ENCODE data around the gene CLHC1. TPM values are rescaled to one million over a fixed set of nuclear protein-coding genes. Genes with fewer than 3 reads are reported as not detected.

The CLHC1 gene
- total RNA-seq, 1 donor from 2014 or later = 20.4 TPM

GRCh38 chr2:55161295-55162210, 70.5 kb downstream of the CLHC1 start:
- Histone ChIP-seq H3K27me3 (ENCODE audit: control insufficient read depth in 3 of 3, insufficient read depth in 3 of 3, low read length in 3 of 3) (no peaks in the 10 kb centered on the region), H3K4me1 (ENCODE audit: control insufficient read depth in 3 of 3, insufficient read depth in 3 of 3, low read length in 3 of 3) (peaks cover 18 to 34% (median 24%) of the 10 kb centered on the region in 3 donors), H3K9ac (ENCODE audit: low read depth in 1 of 3, low read length in 3 of 3) (no peak overlapping the region), H3K27ac (ENCODE audit: low read depth, low read length) (no peak overlapping the region), H3K9me3 (ENCODE audit: control insufficient read depth in 3 of 3, low read length in 3 of 3) (no peaks in the 10 kb centered on the region), H3K4me3 (ENCODE audit: low read length in 3 of 3) (no peak overlapping the region), H3K36me3 (ENCODE audit: control insufficient read depth in 3 of 3, insufficient read depth in 3 of 3, low read length in 3 of 3) (no peaks in the 10 kb centered on the region)

GRCh38 chr2:55160422-55160821, 71.7 kb downstream of the CLHC1 start:
- Histone ChIP-seq H3K27ac (ENCODE audit: low read depth, low read length) (no peak overlapping the region), H3K4me3 (ENCODE audit: low read length in 3 of 3) (no peak overlapping the region), H3K36me3 (ENCODE audit: control insufficient read depth in 3 of 3, insufficient read depth in 3 of 3, low read length in 3 of 3) (no peaks in the 10 kb centered on the region), H3K9ac (ENCODE audit: low read depth in 1 of 3, low read length in 3 of 3) (no peak overlapping the region), H3K27me3 (ENCODE audit: control insufficient read depth in 3 of 3, insufficient read depth in 3 of 3, low read length in 3 of 3) (no peaks in the 10 kb centered on the region), H3K4me1 (ENCODE audit: control insufficient read depth in 3 of 3, insufficient read depth in 3 of 3, low read length in 3 of 3) (peaks cover 24 to 35% (median 28%) of the 10 kb centered on the region in 3 donors), H3K9me3 (ENCODE audit: control insufficient read depth in 3 of 3, low read length in 3 of 3) (no peaks in the 10 kb centered on the region)

- no peaks in the 10 kb centered on the region for H3K9me3 ChIP-seq (ENCODE audit: control insufficient read depth in 3 of 3, low read length in 3 of 3)
- H3K27ac ChIP-seq (ENCODE audit: low read depth, low read length) = no peak overlapping the region
- H3K4me3 ChIP-seq (ENCODE audit: low read length in 3 of 3) = no peak overlapping the region
- H3K9ac ChIP-seq (ENCODE audit: low read depth in 1 of 3, low read length in 3 of 3) = no peak overlapping the region
- no peaks in the 10 kb centered on the region for H3K36me3 ChIP-seq (ENCODE audit: control insufficient read depth in 3 of 3, insufficient read depth in 3 of 3, low read length in 3 of 3)
- H3K27me3 ChIP-seq (ENCODE audit: control insufficient read depth in 3 of 3, insufficient read depth in 3 of 3, low read length in 3 of 3) = no peaks in the 10 kb centered on the region
- H3K4me1 ChIP-seq (ENCODE audit: control insufficient read depth in 3 of 3, insufficient read depth in 3 of 3, low read length in 3 of 3) = peaks cover 24 to 41% (median 32%) of the 10 kb centered on the region in 3 donors
Measured at GRCh38 chr2:55159752-55160151, 72.3 kb downstream of the CLHC1 start.

GRCh38 chr2:55159037-55159651, 72.9 kb downstream of the CLHC1 start:
- Histone ChIP-seq H3K4me3 (ENCODE audit: low read length in 3 of 3) (peak overlapping the region in 2 of 3 donors; percentile 15 to 18), H3K9ac (ENCODE audit: low read depth in 1 of 3, low read length in 3 of 3) (peak overlapping the region; percentile 17 to 42 (median 38)), H3K9me3 (ENCODE audit: control insufficient read depth in 3 of 3, low read length in 3 of 3) (no peaks in the 10 kb centered on the region), H3K27ac (ENCODE audit: low read depth, low read length) (peak overlapping the region; percentile 70), H3K36me3 (ENCODE audit: control insufficient read depth in 3 of 3, insufficient read depth in 3 of 3, low read length in 3 of 3) (no peaks in the 10 kb centered on the region), H3K27me3 (ENCODE audit: control insufficient read depth in 3 of 3, insufficient read depth in 3 of 3, low read length in 3 of 3) (no peaks in the 10 kb centered on the region), H3K4me1 (ENCODE audit: control insufficient read depth in 3 of 3, insufficient read depth in 3 of 3, low read length in 3 of 3) (peaks cover 24 to 42% (median 32%) of the 10 kb centered on the region in 3 donors)

GRCh38 chr2:55158111-55158814, 73.8 kb downstream of the CLHC1 start:
- H3K4me3 ChIP-seq (ENCODE audit: low read length in 3 of 3) = no peak overlapping the region
- no peaks in the 10 kb centered on the region for H3K27me3 ChIP-seq (ENCODE audit: control insufficient read depth in 3 of 3, insufficient read depth in 3 of 3, low read length in 3 of 3)
- no peaks in the 10 kb centered on the region for H3K36me3 ChIP-seq (ENCODE audit: control insufficient read depth in 3 of 3, insufficient read depth in 3 of 3, low read length in 3 of 3)
- peaks cover 24 to 46% (median 32%) of the 10 kb centered on the region in 3 donors for H3K4me1 ChIP-seq (ENCODE audit: control insufficient read depth in 3 of 3, insufficient read depth in 3 of 3, low read length in 3 of 3)
- H3K9ac ChIP-seq (ENCODE audit: low read depth in 1 of 3, low read length in 3 of 3) = no peak overlapping the region
- H3K27ac ChIP-seq (ENCODE audit: low read depth, low read length) = peak overlapping the region; percentile 70
- no peaks in the 10 kb centered on the region for H3K9me3 ChIP-seq (ENCODE audit: control insufficient read depth in 3 of 3, low read length in 3 of 3)

GRCh38 chr2:55157474-55157884, 74.6 kb downstream of the CLHC1 start:
- Histone ChIP-seq H3K9me3 (ENCODE audit: control insufficient read depth in 3 of 3, low read length in 3 of 3) (no peaks in the 10 kb centered on the region), H3K27ac (ENCODE audit: low read depth, low read length) (no peak overlapping the region), H3K4me1 (ENCODE audit: control insufficient read depth in 3 of 3, insufficient read depth in 3 of 3, low read length in 3 of 3) (peaks cover 19 to 45% (median 32%) of the 10 kb centered on the region in 3 donors), H3K9ac (ENCODE audit: low read depth in 1 of 3, low read length in 3 of 3) (no peak overlapping the region), H3K27me3 (ENCODE audit: control insufficient read depth in 3 of 3, insufficient read depth in 3 of 3, low read length in 3 of 3) (no peaks in the 10 kb centered on the region), H3K4me3 (ENCODE audit: low read length in 3 of 3) (no peak overlapping the region), H3K36me3 (ENCODE audit: control insufficient read depth in 3 of 3, insufficient read depth in 3 of 3, low read length in 3 of 3) (no peaks in the 10 kb centered on the region)

- Histone ChIP-seq H3K9me3 (ENCODE audit: control insufficient read depth in 3 of 3, low read length in 3 of 3) (no peaks in the 10 kb centered on the region), H3K4me3 (ENCODE audit: low read length in 3 of 3) (peak overlapping the region in 1 of 3 donors; percentile 9), H3K4me1 (ENCODE audit: control insufficient read depth in 3 of 3, insufficient read depth in 3 of 3, low read length in 3 of 3) (peaks cover 19 to 49% (median 35%) of the 10 kb centered on the region in 3 donors), H3K9ac (ENCODE audit: low read depth in 1 of 3, low read length in 3 of 3) (no peak overlapping the region), H3K36me3 (ENCODE audit: control insufficient read depth in 3 of 3, insufficient read depth in 3 of 3, low read length in 3 of 3) (no peaks in the 10 kb centered on the region), H3K27ac (ENCODE audit: low read depth, low read length) (no peak overlapping the region), H3K27me3 (ENCODE audit: control insufficient read depth in 3 of 3, insufficient read depth in 3 of 3, low read length in 3 of 3) (no peaks in the 10 kb centered on the region)
Measured at GRCh38 chr2:55156984-55157383, 75.1 kb downstream of the CLHC1 start.

- Histone ChIP-seq H3K9ac (ENCODE audit: low read depth in 1 of 3, low read length in 3 of 3) (no peak overlapping the region), H3K27me3 (ENCODE audit: control insufficient read depth in 3 of 3, insufficient read depth in 3 of 3, low read length in 3 of 3) (no peaks in the 10 kb centered on the region), H3K4me3 (ENCODE audit: low read length in 3 of 3) (no peak overlapping the region), H3K36me3 (ENCODE audit: control insufficient read depth in 3 of 3, insufficient read depth in 3 of 3, low read length in 3 of 3) (no peaks in the 10 kb centered on the region), H3K9me3 (ENCODE audit: control insufficient read depth in 3 of 3, low read length in 3 of 3) (no peaks in the 10 kb centered on the region), H3K4me1 (ENCODE audit: control insufficient read depth in 3 of 3, insufficient read depth in 3 of 3, low read length in 3 of 3) (peaks cover 19 to 54% (median 37%) of the 10 kb centered on the region in 3 donors), H3K27ac (ENCODE audit: low read depth, low read length) (no peak overlapping the region)
Measured at GRCh38 chr2:55156326-55156725, 75.8 kb downstream of the CLHC1 start.

GRCh38 chr2:55155764-55156281, 76.3 kb downstream of the CLHC1 start:
- no peaks in the 10 kb centered on the region for H3K36me3 ChIP-seq (ENCODE audit: control insufficient read depth in 3 of 3, insufficient read depth in 3 of 3, low read length in 3 of 3)
- no peak overlapping the region for H3K4me3 ChIP-seq (ENCODE audit: low read length in 3 of 3)
- H3K9me3 ChIP-seq (ENCODE audit: control insufficient read depth in 3 of 3, low read length in 3 of 3) = no peaks in the 10 kb centered on the region
- no peak overlapping the region for H3K9ac ChIP-seq (ENCODE audit: low read depth in 1 of 3, low read length in 3 of 3)
- H3K4me1 ChIP-seq (ENCODE audit: control insufficient read depth in 3 of 3, insufficient read depth in 3 of 3, low read length in 3 of 3) = peaks cover 19 to 54% (median 37%) of the 10 kb centered on the region in 3 donors
- no peaks in the 10 kb centered on the region for H3K27me3 ChIP-seq (ENCODE audit: control insufficient read depth in 3 of 3, insufficient read depth in 3 of 3, low read length in 3 of 3)
- no peak overlapping the region for H3K27ac ChIP-seq (ENCODE audit: low read depth, low read length)
